HFF-Myc (cell line): ENCODE measurements around the gene DNAAF3.

Experiments
- DNase-seq: peaks from one replicate; pipeline ENCODE4 v3.0.0-alpha.2; 2011; ENCODE audit warnings: low read depth; ENCODE audit errors: extremely low read depth
- H3K4me3 ChIP-seq: replicated peaks from 2 replicates; pipeline ENCODE4 v1.5.1; 2011; ENCODE audit warnings: low read depth, mild to moderate bottlenecking, control low read depth, low read length
- CTCF ChIP-seq: IDR thresholded peaks from 2 replicates; pipeline ENCODE4 v1.5.1; 2012; ENCODE audit warnings: mild to moderate bottlenecking, low read depth, low read length, control low read depth; ENCODE audit errors: missing control alignments

DNAAF3 gene

GRCh38 chr19:55189403-55189835, 23.0 kb upstream of the DNAAF3 start:
- no peak for TF ChIP-seq CTCF
- peak; percentile 86 for DNase-seq
- H3K4me3 ChIP-seq = no peak overlapping the region

- H3K4me3 ChIP-seq = no peak overlapping the region
- DNase-seq = no peak
- no peak for TF ChIP-seq CTCF
These were observed 22.2 kb upstream of the DNAAF3 start for GRCh38 chr19:55188625-55189024.

GRCh38 chr19:55186080-55186479, 19.7 kb upstream of the DNAAF3 start:
- TF ChIP-seq CTCF = no peak
- H3K4me3 ChIP-seq = no peak overlapping the region
- no peak for DNase-seq

GRCh38 chr19:55181740-55182139, 15.3 kb upstream of the DNAAF3 start:
- no peak for DNase-seq
- no peak overlapping the region for H3K4me3 ChIP-seq
- no peak for TF ChIP-seq CTCF

GRCh38 chr19:55179606-55180484, 13.4 kb upstream of the DNAAF3 start, which contains the start of gene SYT5:
Gene SYT5, minus strand, starts transcription at chr19:55180289. Its CDS starts 1,248 bp downstream, at chr19:55179041.
- no peak for DNase-seq
- no peak for TF ChIP-seq CTCF
- H3K4me3 ChIP-seq = peak within 1 kb of the TSS; percentile 15

- DNase-seq = no peak
- TF ChIP-seq CTCF = no peak
- H3K4me3 ChIP-seq = peak overlapping the region; percentile 15
These were observed 12.6 kb upstream of the DNAAF3 start for GRCh38 chr19:55178781-55179599.
